T47D (cell line): ENCODE measurements around the gene GHRL.

Experiments
- DNase-seq, 2 experiments: peaks; one replicate each; pipeline versions ENCODE4 v3.0.0 to v3.0.0-alpha.2; 2011 to 2012; ENCODE audit warnings: low read depth in 1 of 2, low spot score in 1 of 2
- JUND ChIP-seq: IDR thresholded peaks from 2 replicates; pipeline ENCODE4 v1.6.1; 2012; ENCODE audit warnings: low read depth
- in situ Hi-C: cut with HindIII; loops from 2 replicates; pipeline ENCODE4 v1.10.0; 2016; ENCODE audit warnings: low sequenced_read_pairs, low pct_unique_long_range_greater_than_20kb

The GHRL gene

GRCh38 chr3:10317961-10318350, 25.2 kb upstream of the GHRL start:
- DNase-seq, result no peak
- in situ Hi-C loops, result no loop called here
- no peak for TF ChIP-seq JUND

- in situ Hi-C loops, result no loop called here
- DNase-seq, result no peak
- no peak for TF ChIP-seq JUND
Measured at GRCh38 chr3:10317311-10317960, 24.7 kb upstream of the GHRL start.

- no peak for DNase-seq
- in situ Hi-C loops, result no loop called here
- no peak for TF ChIP-seq JUND
Measured at GRCh38 chr3:10315771-10316344, 23.1 kb upstream of the GHRL start.

- DNase-seq, result no peak
- no peak for TF ChIP-seq JUND
- in situ Hi-C loops, result no loop called here
Measured at GRCh38 chr3:10315101-10315500, 22.4 kb upstream of the GHRL start.

GRCh38 chr3:10312861-10313260, 20.1 kb upstream of the GHRL start:
- in situ Hi-C loops, result no loop called here
- TF ChIP-seq JUND, result no peak
- DNase-seq, result no peak

- DNase-seq, result no peak
- TF ChIP-seq JUND, result no peak
- in situ Hi-C loops, result no loop called here
Measured at GRCh38 chr3:10312391-10312790, 19.6 kb upstream of the GHRL start.

GRCh38 chr3:10311710-10312109, 19.0 kb upstream of the GHRL start:
- no peak for DNase-seq
- TF ChIP-seq JUND, result no peak
- in situ Hi-C loops, result no loop called here

- no peak for DNase-seq
- in situ Hi-C loops, result no loop called here
- no peak for TF ChIP-seq JUND
Measured at GRCh38 chr3:10310578-10310977, 17.8 kb upstream of the GHRL start.

- in situ Hi-C loops, result no loop called here
- no peak for TF ChIP-seq JUND
- DNase-seq, result no peak
Measured at GRCh38 chr3:10309736-10310135, 17.0 kb upstream of the GHRL start.

GRCh38 chr3:10308678-10309077, 15.9 kb upstream of the GHRL start:
- DNase-seq, result no peak
- in situ Hi-C loops, result no loop called here
- no peak for TF ChIP-seq JUND

- in situ Hi-C loops, result no loop called here
- no peak for TF ChIP-seq JUND
- DNase-seq, result no peak
Measured at GRCh38 chr3:10306156-10306555, 13.4 kb upstream of the GHRL start.

GRCh38 chr3:10305331-10305902, 12.7 kb upstream of the GHRL start:
- TF ChIP-seq JUND, result no peak
- in situ Hi-C loops, result no loop called here
- DNase-seq, result no peak

- no peak for TF ChIP-seq JUND
- in situ Hi-C loops, result no loop called here
- DNase-seq, result no peak
Measured at GRCh38 chr3:10304905-10305304, 12.2 kb upstream of the GHRL start.

GRCh38 chr3:10303785-10304184, 11.0 kb upstream of the GHRL start:
- TF ChIP-seq JUND, result no peak
- DNase-seq, result no peak
- in situ Hi-C loops, result no loop called here
